ENCODE measurements around the gene TOP2B.

TOP2B gene

GRCh38 chr3:25558796-25559195, 105.9 kb downstream of the TOP2B start:
- no peak for TF ChIP-seq CTCF (IDR thresholded peaks at IDR 0.05; ENCODE audit: control insufficient read depth, extremely low read depth, insufficient read depth)
- DNase-seq (ENCODE audit: low read depth) = no peak

GRCh38 chr3:25558121-25558520, 106.6 kb downstream of the TOP2B start:
- no peak for TF ChIP-seq CTCF (IDR thresholded peaks at IDR 0.05; ENCODE audit: control insufficient read depth, extremely low read depth, insufficient read depth)
- no peak for DNase-seq (ENCODE audit: low read depth)

More at GRCh38 chr3:25558796-25559195, 105.9 kb downstream of the TOP2B start:
- H3K4me3 ChIP-seq (ENCODE audit: low read depth, low read length) = no peak overlapping the region

GRCh38 chr3:25557694-25558093, 107.0 kb downstream of the TOP2B start:
- no peak for TF ChIP-seq CTCF (IDR thresholded peaks at IDR 0.05; ENCODE audit: control insufficient read depth, extremely low read depth, insufficient read depth)
- no peak overlapping the region for H3K4me3 ChIP-seq (ENCODE audit: low read depth, low read length)
- DNase-seq (ENCODE audit: low read depth) = no peak

More at GRCh38 chr3:25558121-25558520, 106.6 kb downstream of the TOP2B start:
- H3K4me3 ChIP-seq (ENCODE audit: low read depth, low read length) = no peak overlapping the region

- no peak overlapping the region for H3K4me3 ChIP-seq (ENCODE audit: low read depth, low read length)
- no peak for DNase-seq (ENCODE audit: low read depth)
- no peak for TF ChIP-seq CTCF (IDR thresholded peaks at IDR 0.05; ENCODE audit: control insufficient read depth, extremely low read depth, insufficient read depth)
Observed at GRCh38 chr3:25556447-25556846, 108.3 kb downstream of the TOP2B start.

- DNase-seq (ENCODE audit: low read depth) = no peak
- no peak for TF ChIP-seq CTCF (IDR thresholded peaks at IDR 0.05; ENCODE audit: control insufficient read depth, extremely low read depth, insufficient read depth)
- no peak overlapping the region for H3K4me3 ChIP-seq (ENCODE audit: low read depth, low read length)
Observed at GRCh38 chr3:25555695-25556437, 108.8 kb downstream of the TOP2B start.

- no peak overlapping the region for H3K4me3 ChIP-seq (ENCODE audit: low read depth, low read length)
- no peak for DNase-seq (ENCODE audit: low read depth)
- no peak for TF ChIP-seq CTCF (IDR thresholded peaks at IDR 0.05; ENCODE audit: control insufficient read depth, extremely low read depth, insufficient read depth)
Observed at GRCh38 chr3:25554376-25554775, 110.3 kb downstream of the TOP2B start.

- TF ChIP-seq CTCF (IDR thresholded peaks at IDR 0.05; ENCODE audit: control insufficient read depth, extremely low read depth, insufficient read depth) = no peak
- no peak overlapping the region for H3K4me3 ChIP-seq (ENCODE audit: low read depth, low read length)
- DNase-seq (ENCODE audit: low read depth) = no peak
Observed at GRCh38 chr3:25552251-25552650, 112.5 kb downstream of the TOP2B start.
